Upper lobe of left lung (tissue), 6 donors: Measurements from ENCODE around the gene NAT14. TPM values are rescaled to one million over a fixed set of nuclear protein-coding genes. Genes with fewer than 3 reads are reported as not detected.
A peak's percentile ranks its signal among the peaks of the same experiment; 100 is the strongest.

Source experiments
- ATAC-seq, 2 donors: fragments of 200-7000 bp; cut with Tn5 transposase; one replicate each; pipeline ENCODE4 v1.9.1; 2022; ENCODE audit warnings: mild to moderate bottlenecking in 2 of 2, moderate library complexity in 2 of 2; ENCODE audit not compliant: low FRiP score in 2 of 2
- DNase-seq, 2 donors: peaks; one replicate each; pipeline ENCODE4 v3.0.0-alpha.2; 2019 to 2020
- H3K27ac ChIP-seq, 4 donors: fragments of 200-600 bp; sonication (generic); one replicate each; pipeline ENCODE4 v1.5.1; 2016 to 2019
- H3K27me3 ChIP-seq, 4 donors: fragments of 200-600 bp; sonication (generic); one replicate each; pipeline ENCODE4 v1.5.1; 2017 to 2019
- H3K36me3 ChIP-seq, 4 donors: fragments of 200-600 bp; sonication (generic); one replicate each; pipeline ENCODE4 v1.5.1; 2016 to 2019
- H3K4me1 ChIP-seq, 4 donors: fragments of 200-600 bp; sonication (generic); one replicate each; pipeline ENCODE4 v1.5.1; 2018 to 2019
- H3K4me3 ChIP-seq, 4 donors: fragments of 200-600 bp; sonication (generic); one replicate each; pipeline ENCODE4 v1.5.1; 2017 to 2019; ENCODE audit warnings: mild to moderate bottlenecking in 2 of 4, moderate library complexity in 1 of 4
- H3K9me3 ChIP-seq, 4 donors: fragments of 200-600 bp; sonication (generic); one replicate each; pipeline ENCODE4 v1.5.1; 2018 to 2019
- EP300 ChIP-seq, 4 donors: sonication (generic); formaldehyde crosslinking; IDR thresholded peaks; one replicate each; pipeline ENCODE4 v1.5.1; 2017; ENCODE audit warnings: antibody characterized with exemption in 4 of 4, control low read depth in 2 of 4
- POLR2A ChIP-seq, 4 donors: fragments of 450-650 bp; IDR thresholded peaks; one replicate each; pipeline ENCODE4 v1.5.1; 2016 to 2017; ENCODE audit warnings: antibody characterized with exemption in 4 of 4, mild to moderate bottlenecking in 2 of 4
- POLR2AphosphoS5 ChIP-seq, 2 donors: sonication (generic); formaldehyde crosslinking; IDR thresholded peaks; one replicate each; pipeline ENCODE4 v1.5.1; 2017; ENCODE audit warnings: antibody characterized with exemption in 2 of 2
- WGBS, 2 donors: methylation state at CpG; one replicate each; pipeline ENCODE4 v1.1.5; 2017 to 2018; 5-methylcytosine and 5-hydroxymethylcytosine counted together
- total RNA-seq, 6 donors: library from RNA; depleted of rRNA in 4 of 6; stranded (reverse); fragments of >200 nt in 4 of 6; gene quantifications; one replicate each; pipeline versions ENCODE4 v1.1.0 to v1.2.1, GENCODE V29; 2016 to 2021
- TF ChIP-seq, protein P1 (sequence below), 6 experiments: fragments of 450-650 bp in 4 of 6; fragments of 200-600 bp in 2 of 6; sonication (generic) in 2 of 6; IDR thresholded peaks; one replicate each; pipeline ENCODE4 v1.5.1; 2016 to 2019; ENCODE audit warnings: antibody characterized with exemption in 6 of 6
- donor health status: DM: no; HTN: no; CAD: no; lungs with moderate emphysema.
- donor health status: DM: no; HTN: yes; CAD: no; lungs with severe emphysema.

The NAT14 gene
- total RNA-seq, 6 donors from 2014 or later = 13.1 to 19.2 (median 16.3) TPM

DNA sequence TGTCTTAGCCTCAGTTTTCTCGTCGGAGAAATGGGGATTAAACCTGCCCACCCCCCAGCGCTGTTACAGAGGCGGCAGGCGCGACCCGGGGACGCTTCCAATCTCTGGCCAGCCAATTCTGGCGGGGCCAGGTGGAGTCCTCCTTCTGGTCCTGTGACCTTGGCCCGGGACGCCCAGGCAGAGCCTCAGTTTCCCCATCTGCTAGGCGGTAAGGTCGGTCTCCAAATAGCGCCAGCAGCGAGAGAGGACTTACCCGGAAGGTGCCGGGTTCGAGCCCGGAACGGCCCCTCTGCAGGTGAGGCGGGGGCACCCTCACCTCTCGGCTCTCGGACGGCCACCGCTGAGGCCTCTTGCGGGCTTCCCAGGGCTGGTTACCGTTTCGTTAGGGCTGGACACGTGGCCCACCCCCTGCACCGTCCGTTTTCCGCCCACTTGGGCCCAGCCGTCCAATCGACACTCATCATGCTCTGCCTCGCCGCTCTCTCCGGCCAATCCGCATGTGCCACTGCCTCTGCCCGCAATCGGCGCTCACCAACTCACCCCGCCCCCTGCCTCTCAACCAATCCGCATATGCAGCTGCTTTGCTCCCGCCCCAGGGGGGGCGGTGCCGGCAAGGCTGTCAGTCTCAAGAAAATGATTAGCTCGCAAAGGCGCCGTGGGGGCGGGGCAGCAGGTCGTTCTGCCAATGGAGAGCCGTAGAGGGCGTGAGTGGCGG is 23.6 kb upstream of the NAT14 start, which contains the start of gene ISOC2:
Gene ISOC2, minus strand, starts transcription at position 384 of the 715 bp plus-strand sequence. CDS start 5,156 bp downstream, outside the sequence.
- peak within 1 kb of the TSS; percentile 78 to 100 (median 84) for H3K4me3 ChIP-seq
- ATAC-seq (peak; percentile 96 to 99), DNase-seq (peak; percentile 100)
- peaks cover 22 to 27% (median 24%) of the 10 kb centered on the region in 4 donors for H3K4me1 ChIP-seq
- WGBS, 2 donors = 0 to 1% methylated on average over 6 to 41 of the region's 54 CpGs
- no peaks in the 10 kb centered on the region for H3K9me3 ChIP-seq
- no peaks in the 10 kb centered on the region for H3K27me3 ChIP-seq
- H3K36me3 ChIP-seq = peaks cover 0 to under 1% (median 0%) of the 10 kb centered on the region in 4 donors
- TF ChIP-seq, protein P1, sequence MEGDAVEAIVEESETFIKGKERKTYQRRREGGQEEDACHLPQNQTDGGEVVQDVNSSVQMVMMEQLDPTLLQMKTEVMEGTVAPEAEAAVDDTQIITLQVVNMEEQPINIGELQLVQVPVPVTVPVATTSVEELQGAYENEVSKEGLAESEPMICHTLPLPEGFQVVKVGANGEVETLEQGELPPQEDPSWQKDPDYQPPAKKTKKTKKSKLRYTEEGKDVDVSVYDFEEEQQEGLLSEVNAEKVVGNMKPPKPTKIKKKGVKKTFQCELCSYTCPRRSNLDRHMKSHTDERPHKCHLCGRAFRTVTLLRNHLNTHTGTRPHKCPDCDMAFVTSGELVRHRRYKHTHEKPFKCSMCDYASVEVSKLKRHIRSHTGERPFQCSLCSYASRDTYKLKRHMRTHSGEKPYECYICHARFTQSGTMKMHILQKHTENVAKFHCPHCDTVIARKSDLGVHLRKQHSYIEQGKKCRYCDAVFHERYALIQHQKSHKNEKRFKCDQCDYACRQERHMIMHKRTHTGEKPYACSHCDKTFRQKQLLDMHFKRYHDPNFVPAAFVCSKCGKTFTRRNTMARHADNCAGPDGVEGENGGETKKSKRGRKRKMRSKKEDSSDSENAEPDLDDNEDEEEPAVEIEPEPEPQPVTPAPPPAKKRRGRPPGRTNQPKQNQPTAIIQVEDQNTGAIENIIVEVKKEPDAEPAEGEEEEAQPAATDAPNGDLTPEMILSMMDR (IDR thresholded peaks at IDR 0.05) = peak in 2 of 6 experiments; percentile 13 to 20
- TF ChIP-seq POLR2AphosphoS5 (IDR thresholded peaks at IDR 0.05) = peak; percentile 36 to 74
- no peak for TF ChIP-seq EP300 (IDR thresholded peaks at IDR 0.05)
- peak in 3 of 4 donors; percentile 42 to 53 (median 50) for TF ChIP-seq POLR2A (IDR thresholded peaks at IDR 0.05)
- peak within 1 kb of the TSS; percentile 82 to 91 (median 88) for H3K27ac ChIP-seq

DNA sequence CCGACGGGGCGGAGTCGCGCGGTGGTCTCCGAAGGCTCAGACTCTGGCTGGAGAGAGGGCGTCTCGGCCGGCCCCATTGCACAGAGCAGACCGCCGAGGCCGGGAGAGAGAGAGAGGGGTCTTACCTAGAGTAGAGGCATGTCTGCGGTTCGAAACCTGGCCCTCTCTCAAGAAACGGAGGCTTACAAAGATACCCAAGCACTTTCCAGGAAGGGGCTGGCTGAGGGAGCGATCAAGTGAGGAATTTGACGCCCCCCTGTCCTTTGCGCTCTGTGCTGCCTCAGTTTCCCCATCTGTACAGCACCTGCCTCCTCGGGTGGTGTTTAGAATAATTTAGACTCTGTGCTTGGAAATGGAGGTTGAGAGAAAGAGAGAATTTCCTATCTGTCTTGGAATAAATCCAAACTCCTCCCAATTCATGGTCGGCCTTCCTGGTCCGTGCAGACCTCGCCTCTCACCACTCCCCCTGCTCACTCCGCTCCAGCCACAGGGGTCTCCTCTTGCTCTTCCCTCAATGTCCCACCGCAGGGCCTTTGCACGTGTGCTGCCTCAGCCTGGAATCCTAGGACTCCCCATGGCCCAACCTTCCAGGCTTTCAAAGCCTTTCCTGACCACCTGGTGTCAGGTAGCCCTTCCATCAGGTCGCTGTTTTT is 22.9 kb upstream of the NAT14 start:
- DNase-seq (no peak), ATAC-seq (no peak)
- no peaks in the 10 kb centered on the region for H3K36me3 ChIP-seq
- H3K27me3 ChIP-seq = no peaks in the 10 kb centered on the region
- WGBS, 2 donors = 12 to 13% methylated on average over 21 to 25 of the region's 27 CpGs
- H3K9me3 ChIP-seq = no peaks in the 10 kb centered on the region
- peak overlapping the region; percentile 58 to 91 (median 88) for H3K27ac ChIP-seq
- TF ChIP-seq POLR2A (IDR thresholded peaks at IDR 0.05) (peak in 1 of 4 donors; percentile 71), POLR2AphosphoS5 (IDR thresholded peaks at IDR 0.05) (peak; percentile 2 to 68), EP300 (IDR thresholded peaks at IDR 0.05) (no peak)
- TF ChIP-seq, protein P1 (IDR thresholded peaks at IDR 0.05) = no peak
- peak overlapping the region; percentile 70 to 87 (median 79) for H3K4me3 ChIP-seq
- H3K4me1 ChIP-seq = peaks cover 22 to 27% (median 24%) of the 10 kb centered on the region in 4 donors

DNA sequence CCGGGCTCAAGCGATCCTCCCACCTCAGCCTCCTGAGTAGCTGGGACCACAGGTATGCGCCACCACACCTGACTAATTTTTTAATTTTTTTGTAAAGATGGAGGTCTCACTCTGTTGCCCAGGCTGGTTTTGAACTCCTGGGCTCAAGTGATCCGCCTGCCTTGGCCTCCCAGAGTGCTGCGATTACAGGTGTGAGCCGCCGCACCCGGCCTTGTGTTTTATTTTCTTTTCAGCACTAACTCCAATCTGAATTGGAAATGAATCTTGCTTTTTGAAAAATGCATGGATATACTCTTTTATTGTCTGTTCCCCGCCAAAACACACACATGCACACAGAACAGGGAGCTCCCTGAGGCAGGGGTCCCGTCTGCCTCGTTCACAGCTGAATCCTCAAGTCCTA is 22.3 kb upstream of the NAT14 start:
- no peak overlapping the region for H3K4me3 ChIP-seq
- no peak overlapping the region for H3K27ac ChIP-seq
- peaks cover 26 to 30% (median 28%) of the 10 kb centered on the region in 4 donors for H3K4me1 ChIP-seq
- no peaks in the 10 kb centered on the region for H3K27me3 ChIP-seq
- no peaks in the 10 kb centered on the region for H3K9me3 ChIP-seq
- ATAC-seq (no peak), DNase-seq (no peak)
- TF ChIP-seq POLR2A (IDR thresholded peaks at IDR 0.05) = no peak
- TF ChIP-seq POLR2AphosphoS5 (IDR thresholded peaks at IDR 0.05) = no peak
- TF ChIP-seq EP300 (IDR thresholded peaks at IDR 0.05) = no peak
- TF ChIP-seq, protein P1 (IDR thresholded peaks at IDR 0.05) = no peak
- H3K36me3 ChIP-seq = no peaks in the 10 kb centered on the region
- WGBS, 2 donors = 81 to 90% methylated on average over 11 of the region's 11 CpGs

GRCh38 chr19:55463583-55464031 is 21.4 kb upstream of the NAT14 start:
- no peak for ATAC-seq

More at GRCh38 chr19:55463583-55464031, 21.4 kb upstream of the NAT14 start:
- Histone ChIP-seq H3K27me3 (no peaks in the 10 kb centered on the region), H3K4me1 (peaks cover 30 to 35% (median 33%) of the 10 kb centered on the region in 4 donors), H3K36me3 (no peaks in the 10 kb centered on the region), H3K27ac (no peak overlapping the region), H3K4me3 (no peak overlapping the region), H3K9me3 (no peaks in the 10 kb centered on the region)
- TF ChIP-seq, protein P1 (IDR thresholded peaks at IDR 0.05) = no peak
- TF ChIP-seq POLR2A (IDR thresholded peaks at IDR 0.05) (no peak), EP300 (IDR thresholded peaks at IDR 0.05) (no peak), POLR2AphosphoS5 (IDR thresholded peaks at IDR 0.05) (no peak)
- 78 to 82% methylated on average over 8 to 12 of the region's 15 CpGs for WGBS, 2 donors
- DNase-seq = no peak
